ENCODE measurements around the gene ELAVL1. TPM values are rescaled to one million over a fixed set of nuclear protein-coding genes. Genes with fewer than 3 reads are reported as not detected.

ELAVL1 gene
- total and polyA plus RNA-seq, 12 donors: 12.8 to 78.9 (median 44.6) TPM

DNA sequence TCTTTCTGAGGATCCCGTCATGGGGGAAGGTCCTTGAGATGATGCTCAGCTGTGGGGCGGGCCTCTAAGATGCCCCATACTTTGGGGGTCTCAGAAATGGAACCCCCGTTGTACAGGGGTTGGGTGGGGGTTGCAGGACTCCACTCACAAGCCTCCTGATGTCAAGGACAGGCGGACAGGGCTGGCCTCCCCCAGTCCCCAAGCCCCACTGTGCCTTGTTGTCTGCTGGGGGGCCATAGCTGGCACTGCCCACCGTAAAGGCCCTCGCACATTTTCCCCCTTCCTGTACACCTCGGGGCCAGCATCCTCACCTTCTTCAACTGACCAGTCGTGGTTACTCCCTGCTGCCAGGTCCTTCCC lies 82.6 kb downstream of the ELAVL1 start:
- peaks cover 0 to 11% of the 10 kb centered on the region in 2 donors for H3K36me3 ChIP-seq (replicated peaks in 1 of 2)
- WGBS, 4 donors: 75 to 91% (median 87%) methylated on average over 5 to 8 of the region's 8 CpGs
- DNase-seq: no peak
- H3K4me3 ChIP-seq: no peak overlapping the region
- no peaks in the 10 kb centered on the region for H3K9me3 ChIP-seq (replicated peaks in 1 of 3)
- H3K4me1 ChIP-seq (replicated peaks in 1 of 2): peaks cover 40 to 47% of the 10 kb centered on the region in 2 donors
- intact Hi-C loops (cut with DNase I): no loop called here
- TF ChIP-seq POLR2A (IDR thresholded peaks at IDR 0.05) (no peak), CTCF (IDR thresholded peaks at IDR 0.05) (no peak)
- H3K27me3 ChIP-seq: peaks cover 8% of the 10 kb centered on the region
- H3K27ac ChIP-seq: no peak overlapping the region

- H3K27ac ChIP-seq: peak overlapping the region in 1 of 5 donors; percentile 97
- no peak overlapping the region for H3K4me3 ChIP-seq
- peaks cover 39 to 46% of the 10 kb centered on the region in 2 donors for H3K4me1 ChIP-seq (replicated peaks in 1 of 2)
- DNase-seq: peak in 1 of 7 donors; percentile 58
- H3K27me3 ChIP-seq: peaks cover 14% of the 10 kb centered on the region
- H3K9me3 ChIP-seq (replicated peaks in 1 of 3): no peaks in the 10 kb centered on the region
- intact Hi-C loops (cut with DNase I): no loop called here
- no peak for TF ChIP-seq POLR2A (IDR thresholded peaks at IDR 0.05)
- no peak for TF ChIP-seq CTCF (IDR thresholded peaks at IDR 0.05)
- peaks cover 0 to 11% of the 10 kb centered on the region in 2 donors for H3K36me3 ChIP-seq (replicated peaks in 1 of 2)
- 90 to 93% (median 92%) methylated on average over 14 to 31 of the region's 31 CpGs for WGBS, 4 donors
Observed at GRCh38 chr19:7921967-7922835, 83.2 kb downstream of the ELAVL1 start.

DNA sequence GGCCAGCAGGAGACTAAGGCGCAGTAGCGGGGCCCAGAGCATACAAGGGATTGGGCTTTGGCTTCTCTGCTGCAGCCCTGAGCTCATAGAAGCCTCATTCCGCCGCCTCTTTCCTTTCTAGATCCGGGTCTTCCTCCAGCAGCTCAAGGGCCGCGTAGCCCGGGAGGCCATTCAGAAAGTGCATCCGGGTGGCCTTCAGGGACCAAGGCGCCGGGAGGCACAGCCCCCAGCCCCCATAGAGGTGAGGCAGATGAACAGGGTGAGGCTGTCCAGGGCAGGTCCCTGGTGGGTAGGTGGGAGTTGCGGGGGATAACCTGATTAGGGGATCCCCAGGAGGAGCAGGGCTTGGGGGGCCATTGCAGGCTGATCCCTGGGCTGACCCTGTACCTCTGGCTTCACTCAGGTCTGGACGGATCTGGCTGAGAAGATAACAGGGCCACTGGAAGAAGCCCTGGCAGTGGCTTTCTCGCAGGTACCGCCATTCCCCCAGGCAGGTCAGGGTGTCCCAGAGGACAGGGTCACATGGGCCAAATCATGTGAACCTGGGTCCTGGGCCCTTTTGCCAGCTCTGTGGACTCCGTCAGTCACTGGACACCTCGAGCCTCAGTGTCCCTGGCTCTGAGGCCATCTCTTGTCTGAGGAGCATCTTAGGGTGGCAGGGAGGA lies 84.0 kb downstream of the ELAVL1 start:
- no peaks in the 10 kb centered on the region for H3K9me3 ChIP-seq (replicated peaks in 1 of 3)
- peaks cover 34 to 41% of the 10 kb centered on the region in 2 donors for H3K4me1 ChIP-seq (replicated peaks in 1 of 2)
- peaks cover 22% of the 10 kb centered on the region for H3K27me3 ChIP-seq
- peaks cover 0 to 11% of the 10 kb centered on the region in 2 donors for H3K36me3 ChIP-seq (replicated peaks in 1 of 2)
- 30 to 50% (median 38%) methylated on average over 4 to 17 of the region's 17 CpGs for WGBS, 4 donors
- TF ChIP-seq CTCF (IDR thresholded peaks at IDR 0.05): no peak
- TF ChIP-seq POLR2A (IDR thresholded peaks at IDR 0.05): no peak
- peak overlapping the region; percentile 35 to 97 (median 75) for H3K27ac ChIP-seq
- DNase-seq: no peak
- intact Hi-C loops (cut with DNase I): no loop called here
- H3K4me3 ChIP-seq: peak overlapping the region in 2 of 4 donors; percentile 43 to 96

DNA sequence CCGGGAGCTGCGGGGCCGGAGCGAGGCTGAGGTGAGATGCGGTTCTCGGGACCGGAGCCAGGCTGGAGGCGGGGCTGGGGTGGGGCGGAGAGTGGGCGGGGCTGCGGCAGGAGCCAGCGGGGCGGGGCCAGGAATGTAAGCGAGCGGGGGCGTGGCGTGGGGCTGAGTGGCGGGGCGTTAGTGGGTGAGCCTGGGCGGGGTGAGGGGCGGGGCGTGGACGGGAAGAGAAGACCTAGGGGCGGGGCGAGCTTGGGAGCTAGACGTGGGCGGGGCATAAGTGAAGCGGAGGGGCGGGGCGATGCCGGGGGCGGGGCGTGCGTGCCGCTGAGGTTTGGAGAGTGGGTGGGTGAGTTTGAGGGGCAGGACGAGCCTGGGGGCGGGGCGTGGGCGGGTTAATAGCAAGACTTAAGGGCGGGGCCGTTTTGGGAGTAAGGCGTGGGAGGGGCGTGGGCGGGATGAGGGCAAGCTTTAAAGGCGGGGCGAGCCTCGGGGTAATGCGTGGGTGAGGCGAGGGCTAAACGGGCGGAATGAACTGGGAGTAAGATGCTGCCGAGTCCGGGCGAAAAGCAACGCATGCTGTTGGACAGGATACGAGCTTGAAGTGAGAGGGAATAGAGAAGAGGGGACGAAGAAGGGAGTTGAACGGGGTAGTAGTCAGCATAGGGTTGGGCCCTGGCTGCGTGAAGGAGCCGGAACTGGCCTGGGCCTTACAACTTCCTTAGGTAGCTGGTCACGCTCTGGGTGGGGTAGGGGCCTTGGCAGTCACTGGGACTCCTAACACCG lies 84.7 kb downstream of the ELAVL1 start:
- intact Hi-C loops (cut with DNase I): no loop called here
- Histone ChIP-seq H3K4me3 (peak overlapping the region in 3 of 4 donors; percentile 22 to 96 (median 56)), H3K4me1 (replicated peaks in 1 of 2) (peaks cover 35 to 43% of the 10 kb centered on the region in 2 donors), H3K9me3 (replicated peaks in 1 of 3) (no peaks in the 10 kb centered on the region), H3K27me3 (peaks cover 25% of the 10 kb centered on the region), H3K36me3 (replicated peaks in 1 of 2) (peaks cover 0 to 11% of the 10 kb centered on the region in 2 donors), H3K27ac (peak overlapping the region; percentile 85 to 97 (median 88))
- DNase-seq: peak; percentile 100
- TF ChIP-seq POLR2A (IDR thresholded peaks at IDR 0.05) (peak; percentile 13 to 65), CTCF (IDR thresholded peaks at IDR 0.05) (no peak)
- 0 to 2% (median 1%) methylated on average over 28 to 62 of the region's 62 CpGs for WGBS, 4 donors

Measured in adrenal gland (tissue), 12 donors.